A673 (cell line): Measurements from ENCODE around the gene ZNF254. TPM values are rescaled to one million over a fixed set of nuclear protein-coding genes. Genes with fewer than 3 reads are reported as not detected.
"Not testable (repeated sequence)": the region's sequence is repeated elsewhere in the genome, so short reads cannot be mapped to it uniquely, and the experiment has no call there.

Source experiments
- BruUV-seq: library from RNA; stranded (reverse); fragments of 400-500 nt; replicated peaks from 2 replicates; lab custom pipeline; 2021; lab: Mats Ljungman, UMichigan
- CTCF ChIA-PET: fragments of 300-600 bp; sonication (Branson Sonifier 250); formaldehyde crosslinking; loops from one replicate; lab custom pipeline; 2022; ENCODE audit warnings: antibody characterized with exemption; lab: Charles Lee
- POLR2A ChIA-PET: fragments of 300-600 bp; sonication (Branson Sonifier 250); formaldehyde crosslinking; loops from one replicate; lab custom pipeline; 2022; ENCODE audit warnings: antibody characterized with exemption; ENCODE audit not compliant: low non-redundant PET; lab: Charles Lee
- DNase-seq: peaks from one replicate; pipeline ENCODE4 v3.0.0-alpha.2; 2015; ENCODE audit warnings: low spot score
- H3K27ac ChIP-seq: fragments of 200-600 bp; sonication (generic); 2 replicates; pipeline ENCODE4 v1.5.1; 2016; ENCODE audit warnings: mixed run types, low read depth, mild to moderate bottlenecking, mixed read lengths, antibody characterized with exemption, low read length; ENCODE audit not compliant: poor library complexity, severe bottlenecking
- H3K27me3 ChIP-seq: fragments of 200-600 bp; sonication (generic); replicated peaks from 2 replicates; pipeline ENCODE4 v1.6.1; 2017; ENCODE audit warnings: mixed run types, low read depth, mild to moderate bottlenecking, mixed read lengths, antibody characterized with exemption, low read length; ENCODE audit not compliant: insufficient read depth, poor library complexity
- H3K36me3 ChIP-seq: fragments of 200-600 bp; sonication (generic); 2 replicates; pipeline ENCODE4 v1.6.1; 2016; ENCODE audit warnings: mixed run types, mild to moderate bottlenecking, mixed read lengths, antibody characterized with exemption, low read length; ENCODE audit not compliant: insufficient read depth, poor library complexity, severe bottlenecking
- H3K4me1 ChIP-seq: fragments of 200-600 bp; sonication (generic); 2 replicates; pipeline ENCODE4 v1.6.1; 2017; ENCODE audit warnings: mixed run types, mild to moderate bottlenecking, mixed read lengths, antibody characterized with exemption, low read length; ENCODE audit not compliant: insufficient read depth, poor library complexity, severe bottlenecking
- H3K4me3 ChIP-seq: fragments of 200-600 bp; sonication (generic); 2 replicates; pipeline ENCODE4 v1.5.1; 2016; ENCODE audit warnings: low read depth, mixed run types, mild to moderate bottlenecking, mixed read lengths, low read length; ENCODE audit not compliant: poor library complexity, severe bottlenecking
- H3K9me3 ChIP-seq: fragments of 200-600 bp; sonication (generic); 2 replicates; pipeline ENCODE4 v1.6.1; 2016; ENCODE audit warnings: mixed run types, low read depth, mild to moderate bottlenecking, mixed read lengths, antibody characterized with exemption, low read length; ENCODE audit not compliant: poor library complexity, severe bottlenecking
- EZH2 ChIP-seq: fragments of 200-600 bp; sonication (generic); IDR thresholded peaks from 2 replicates; pipeline ENCODE4 v1.6.1; 2017; ENCODE audit warnings: borderline replicate concordance, low read depth, mild to moderate bottlenecking, mixed read lengths, antibody characterized with exemption, low read length; ENCODE audit not compliant: poor library complexity, severe bottlenecking
- intact Hi-C: fragments of 100-400 bp; cut with micrococcal nuclease; formaldehyde crosslinking; loops from one replicate; pipeline ENCODE4 v1.10.0; 2022; ENCODE audit not compliant: unreplicated experiment
- total RNA-seq: library from RNA; stranded (reverse); gene quantifications from 2 replicates; pipeline ENCODE4 v1.2.3, GENCODE V29; 2021
- TF ChIP-seq, protein P1 (sequence below): fragments of 300-800, 200-600 bp; sonication (generic); conservative IDR thresholded peaks from 2 replicates; pipeline ENCODE4 v1.5.1; 2017; ENCODE audit warnings: low read depth, mild to moderate bottlenecking, antibody characterized with exemption, low read length, moderate library complexity, mixed read lengths

Gene ZNF254
- total RNA-seq, 1 experiment from 2014 or later: 15.5 TPM

DNA sequence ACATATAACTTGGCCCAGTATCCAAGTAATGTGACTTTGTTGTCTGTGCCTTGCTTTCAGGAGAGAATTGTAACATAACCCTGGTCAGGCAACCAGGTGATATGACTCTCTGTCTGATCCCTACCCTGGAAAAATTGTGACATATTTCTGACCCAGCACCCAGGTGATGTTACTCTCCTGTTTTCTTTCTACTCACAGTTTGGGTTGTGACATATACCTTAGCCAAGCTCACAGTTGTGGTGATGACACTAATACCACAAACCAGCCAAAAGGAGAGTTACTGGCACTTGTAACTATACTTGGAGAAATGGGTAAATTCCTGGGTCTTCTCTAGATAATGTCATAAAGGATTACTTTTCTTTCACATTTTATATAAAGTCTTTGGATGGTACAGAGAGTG, 14.3 kb upstream of the ZNF254 start:
- CTCF ChIA-PET: no interaction called here
- Histone ChIP-seq H3K9me3 (no peaks in the 10 kb centered on the region), H3K27me3 (no peaks in the 10 kb centered on the region), H3K4me1 (no peaks in the 10 kb centered on the region), H3K4me3 (no peak overlapping the region), H3K36me3 (peaks cover 5% of the 10 kb centered on the region), H3K27ac (no peak overlapping the region)
- POLR2A ChIA-PET: no interaction called here
- TF ChIP-seq, protein P1, sequence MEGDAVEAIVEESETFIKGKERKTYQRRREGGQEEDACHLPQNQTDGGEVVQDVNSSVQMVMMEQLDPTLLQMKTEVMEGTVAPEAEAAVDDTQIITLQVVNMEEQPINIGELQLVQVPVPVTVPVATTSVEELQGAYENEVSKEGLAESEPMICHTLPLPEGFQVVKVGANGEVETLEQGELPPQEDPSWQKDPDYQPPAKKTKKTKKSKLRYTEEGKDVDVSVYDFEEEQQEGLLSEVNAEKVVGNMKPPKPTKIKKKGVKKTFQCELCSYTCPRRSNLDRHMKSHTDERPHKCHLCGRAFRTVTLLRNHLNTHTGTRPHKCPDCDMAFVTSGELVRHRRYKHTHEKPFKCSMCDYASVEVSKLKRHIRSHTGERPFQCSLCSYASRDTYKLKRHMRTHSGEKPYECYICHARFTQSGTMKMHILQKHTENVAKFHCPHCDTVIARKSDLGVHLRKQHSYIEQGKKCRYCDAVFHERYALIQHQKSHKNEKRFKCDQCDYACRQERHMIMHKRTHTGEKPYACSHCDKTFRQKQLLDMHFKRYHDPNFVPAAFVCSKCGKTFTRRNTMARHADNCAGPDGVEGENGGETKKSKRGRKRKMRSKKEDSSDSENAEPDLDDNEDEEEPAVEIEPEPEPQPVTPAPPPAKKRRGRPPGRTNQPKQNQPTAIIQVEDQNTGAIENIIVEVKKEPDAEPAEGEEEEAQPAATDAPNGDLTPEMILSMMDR: no peak
- TF ChIP-seq EZH2: no peak
- intact Hi-C loops: no loop called here
- BruUV-seq: no TSS peak
- DNase-seq: no peak

DNA sequence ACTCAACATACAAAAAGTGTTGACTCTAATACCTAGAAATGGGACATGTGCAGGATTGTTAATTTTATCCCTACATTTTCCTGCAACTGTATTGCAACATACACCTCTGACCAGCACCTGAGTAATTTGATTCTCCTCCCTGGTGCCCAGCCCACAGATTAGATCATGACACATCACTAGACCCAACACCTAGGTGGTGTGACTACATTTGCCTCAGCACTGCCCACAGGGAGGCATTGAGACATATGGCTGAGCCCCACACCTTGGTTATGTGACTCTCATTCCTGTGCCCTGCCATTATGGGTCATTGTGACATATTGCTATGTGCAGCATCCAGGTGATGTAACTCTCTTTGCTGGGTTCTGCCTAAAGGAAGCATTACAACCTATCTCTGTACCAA, 13.2 kb upstream of the ZNF254 start:
- Histone ChIP-seq H3K27ac (no peak overlapping the region), H3K4me1 (no peaks in the 10 kb centered on the region), H3K27me3 (no peaks in the 10 kb centered on the region), H3K36me3 (no peaks in the 10 kb centered on the region), H3K9me3 (no peaks in the 10 kb centered on the region), H3K4me3 (no peak overlapping the region)
- ChIA-PET POLR2A (no interaction called here), CTCF (no interaction called here)
- intact Hi-C loops: no loop called here
- no TSS peak for BruUV-seq
- TF ChIP-seq, protein P1: no peak
- no peak for TF ChIP-seq EZH2
- DNase-seq: no peak

DNA sequence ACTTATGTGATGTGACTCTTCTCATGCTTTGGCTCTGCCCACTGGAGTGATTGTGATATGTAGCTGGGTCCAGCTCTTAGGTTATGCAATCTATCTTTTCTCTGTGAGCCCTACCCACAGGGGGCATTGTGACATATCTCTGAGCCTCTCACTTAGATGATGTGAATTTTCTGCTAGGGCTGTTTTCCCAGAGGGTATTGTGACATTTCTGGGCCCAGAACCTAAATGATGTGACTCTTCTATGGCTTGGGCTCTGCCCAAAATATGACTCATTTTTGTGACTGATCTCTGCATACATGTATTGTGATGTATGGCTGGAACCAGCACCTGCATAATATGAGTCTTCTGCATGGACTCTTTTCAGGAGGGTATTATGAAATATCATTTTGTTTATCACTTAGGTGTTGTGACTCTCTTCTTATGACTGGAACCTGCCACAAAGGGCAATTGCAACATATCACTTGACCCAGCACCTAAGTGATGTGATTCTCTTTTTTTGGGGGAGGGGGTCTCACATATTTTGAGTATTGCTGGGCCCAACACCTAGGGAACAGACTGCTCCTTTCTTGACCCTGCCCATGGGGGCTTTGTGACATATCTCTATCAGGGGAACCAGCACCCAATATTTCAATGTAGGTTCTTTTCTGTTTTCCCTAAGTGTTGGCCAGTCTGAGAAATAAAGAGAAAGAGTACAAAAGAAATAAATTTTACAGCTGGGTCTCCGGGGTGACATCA, 12.1 kb upstream of the ZNF254 start:
- Histone ChIP-seq H3K36me3 (no peaks in the 10 kb centered on the region), H3K9me3 (no peaks in the 10 kb centered on the region), H3K4me1 (no peaks in the 10 kb centered on the region), H3K27me3 (no peaks in the 10 kb centered on the region), H3K27ac (no peak overlapping the region), H3K4me3 (no peak overlapping the region)
- DNase-seq: no peak
- POLR2A ChIA-PET: no interaction called here
- CTCF ChIA-PET: no interaction called here
- TF ChIP-seq, protein P1: no peak
- no peak for TF ChIP-seq EZH2
- intact Hi-C loops: no loop called here
- no TSS peak for BruUV-seq

DNA sequence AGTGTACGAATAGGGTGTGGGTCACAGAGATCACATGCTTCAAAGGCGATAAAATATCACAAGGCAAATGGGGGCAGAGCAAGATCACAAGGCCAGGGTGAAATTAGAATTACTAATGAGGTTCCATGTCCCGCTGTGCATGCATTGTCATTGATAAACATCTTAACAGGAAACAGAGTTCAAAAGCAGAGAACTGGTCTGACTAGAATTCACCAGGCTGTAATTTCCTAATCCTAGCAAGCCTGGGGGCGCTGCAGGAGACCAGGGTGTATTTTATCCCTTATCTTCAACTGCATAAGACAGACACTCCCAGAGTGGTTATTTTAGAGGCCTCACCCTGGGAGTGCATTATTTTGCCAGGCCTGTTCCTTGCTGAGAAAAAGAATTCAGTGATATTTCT, 11.5 kb upstream of the ZNF254 start:
- POLR2A ChIA-PET, H3K9me3 ChIP-seq, CTCF ChIA-PET, H3K4me3 ChIP-seq, H3K27ac ChIP-seq, H3K4me1 ChIP-seq, DNase-seq, intact Hi-C loops, H3K36me3 ChIP-seq, BruUV-seq, H3K27me3 ChIP-seq: not testable (repeated sequence)
